Choroid plexus epithelial cell (primary cell): ENCODE measurements around the gene DIO1.

Source experiments
- DNase-seq: peaks from one replicate; pipeline ENCODE4 v3.0.0-alpha.2; 2010; ENCODE audit warnings: low read depth
- H3K4me3 ChIP-seq: 2 replicates; pipeline ENCODE4 v1.5.1; 2011; ENCODE audit warnings: low read depth, mild to moderate bottlenecking, control low read depth, low read length, moderate library complexity
- TF ChIP-seq, protein P1 (sequence below): conservative IDR thresholded peaks from 2 replicates; pipeline ENCODE4 v1.5.1; 2011; ENCODE audit warnings: low read depth, mild to moderate bottlenecking, control low read depth, inconsistent platforms, low read length, moderate library complexity

The DIO1 gene

DNA sequence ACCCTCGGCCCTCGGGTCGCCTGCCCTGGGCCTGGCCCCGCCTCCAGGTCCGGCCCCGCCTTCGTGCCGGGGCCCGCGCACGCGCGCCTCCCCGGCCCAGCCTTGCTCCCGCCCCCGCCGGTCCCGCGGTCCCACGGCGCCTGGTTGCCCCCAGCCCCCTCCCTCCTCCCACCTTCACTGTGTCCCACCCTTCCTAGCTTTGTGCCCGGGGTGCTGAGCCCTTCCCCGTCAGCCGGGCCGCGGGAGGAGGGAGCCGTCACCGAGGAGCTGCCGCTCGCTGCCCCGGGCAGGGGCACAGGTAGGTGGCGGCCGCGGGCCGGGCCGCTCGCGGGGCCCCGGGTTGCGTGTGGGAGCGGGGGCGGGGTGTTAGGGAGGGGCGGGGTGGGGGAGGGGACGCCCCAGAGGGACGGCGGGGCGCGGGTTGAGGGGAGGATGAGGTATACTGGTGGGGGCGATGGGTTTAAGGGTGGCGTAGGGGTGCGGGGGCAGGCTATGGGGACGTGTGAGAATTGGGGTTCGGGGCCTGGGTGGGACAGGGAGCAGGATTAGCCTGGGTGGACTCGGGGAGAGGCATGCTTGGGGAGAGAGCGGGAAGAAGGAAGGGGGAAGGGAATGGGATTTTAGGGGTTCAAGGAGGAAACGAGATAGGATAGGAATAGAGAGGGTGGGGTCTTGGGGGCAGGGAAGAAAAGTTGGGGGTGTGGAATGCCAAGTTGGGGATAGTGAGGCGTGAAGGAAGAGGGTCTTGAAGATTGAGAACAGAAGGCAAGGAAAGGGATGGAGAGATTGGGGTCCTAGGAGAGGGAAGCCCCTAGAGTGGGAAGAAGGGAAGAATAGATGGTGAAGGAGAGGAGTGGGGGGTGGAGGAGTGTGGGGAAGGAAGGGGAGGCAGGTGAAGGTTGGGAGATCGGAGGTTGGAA lies 52.5 kb downstream of the DIO1 start, which contains the start of gene LRRC42:
Gene LRRC42 (plus strand): TSS at position 99 of the 920 bp plus-strand sequence. CDS start 5,650 bp downstream, outside the sequence.
- DNase-seq: no peak
- TF ChIP-seq, protein P1, sequence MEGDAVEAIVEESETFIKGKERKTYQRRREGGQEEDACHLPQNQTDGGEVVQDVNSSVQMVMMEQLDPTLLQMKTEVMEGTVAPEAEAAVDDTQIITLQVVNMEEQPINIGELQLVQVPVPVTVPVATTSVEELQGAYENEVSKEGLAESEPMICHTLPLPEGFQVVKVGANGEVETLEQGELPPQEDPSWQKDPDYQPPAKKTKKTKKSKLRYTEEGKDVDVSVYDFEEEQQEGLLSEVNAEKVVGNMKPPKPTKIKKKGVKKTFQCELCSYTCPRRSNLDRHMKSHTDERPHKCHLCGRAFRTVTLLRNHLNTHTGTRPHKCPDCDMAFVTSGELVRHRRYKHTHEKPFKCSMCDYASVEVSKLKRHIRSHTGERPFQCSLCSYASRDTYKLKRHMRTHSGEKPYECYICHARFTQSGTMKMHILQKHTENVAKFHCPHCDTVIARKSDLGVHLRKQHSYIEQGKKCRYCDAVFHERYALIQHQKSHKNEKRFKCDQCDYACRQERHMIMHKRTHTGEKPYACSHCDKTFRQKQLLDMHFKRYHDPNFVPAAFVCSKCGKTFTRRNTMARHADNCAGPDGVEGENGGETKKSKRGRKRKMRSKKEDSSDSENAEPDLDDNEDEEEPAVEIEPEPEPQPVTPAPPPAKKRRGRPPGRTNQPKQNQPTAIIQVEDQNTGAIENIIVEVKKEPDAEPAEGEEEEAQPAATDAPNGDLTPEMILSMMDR: peak; percentile 19
- peak within 1 kb of the TSS; percentile 98 for H3K4me3 ChIP-seq

DNA sequence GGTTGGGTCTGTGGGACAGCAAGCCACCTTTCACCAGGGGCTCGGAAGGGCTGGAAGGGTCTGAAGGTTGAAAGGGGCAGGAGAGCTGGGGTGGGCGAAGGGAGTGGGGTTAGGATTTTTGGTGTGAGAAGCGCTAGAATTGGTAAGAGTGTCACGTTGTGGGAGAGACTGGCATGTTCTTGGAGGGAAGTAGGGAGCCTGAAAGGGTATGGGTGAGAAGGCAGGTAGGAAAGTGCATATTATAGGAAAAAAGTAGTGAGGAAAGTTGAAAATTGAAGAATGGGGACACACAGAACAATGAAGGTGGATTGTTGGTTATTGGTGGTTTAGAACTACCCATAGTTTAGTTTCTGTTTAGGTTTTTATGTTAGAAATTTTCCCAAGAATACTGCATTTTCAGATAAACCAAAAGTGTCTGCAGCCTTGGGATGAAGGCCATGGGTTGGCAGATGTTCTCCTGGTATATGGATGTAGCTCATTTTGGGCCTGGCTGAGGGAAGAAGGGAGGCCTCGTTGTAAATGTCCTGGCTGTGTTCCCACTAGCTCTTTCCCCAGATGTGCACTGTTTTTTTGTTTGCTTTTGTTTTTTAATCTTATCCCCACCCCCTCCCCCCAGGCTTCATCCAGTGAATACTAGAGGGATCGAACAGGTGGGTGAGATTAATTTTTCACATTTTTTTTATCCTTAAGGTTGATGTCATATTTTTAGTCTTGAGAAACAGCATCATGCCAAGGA lies 53.4 kb downstream of the DIO1 start:
- DNase-seq: no peak
- peak overlapping the region; percentile 80 for H3K4me3 ChIP-seq
- TF ChIP-seq, protein P1: no peak

DNA sequence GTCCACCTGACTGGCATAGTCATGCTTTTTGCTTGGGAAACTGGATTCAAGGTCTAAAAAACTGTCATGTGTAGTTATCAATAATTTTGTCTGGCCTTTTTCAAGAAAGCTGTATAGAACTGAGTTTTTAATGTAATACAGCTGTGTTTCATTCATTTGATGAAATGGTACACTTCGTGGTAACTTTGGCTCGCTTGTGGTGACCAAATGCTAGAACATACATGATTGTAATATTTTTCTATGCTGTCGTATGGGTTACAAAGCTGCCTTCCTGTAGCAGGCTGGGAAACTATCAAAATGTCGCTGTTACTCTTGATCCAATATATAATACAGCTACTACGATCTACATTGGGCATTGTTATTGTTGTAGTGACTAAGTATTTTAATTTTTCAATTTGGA lies 54.3 kb downstream of the DIO1 start:
- TF ChIP-seq, protein P1: no peak
- DNase-seq: no peak
- no peak overlapping the region for H3K4me3 ChIP-seq

DNA sequence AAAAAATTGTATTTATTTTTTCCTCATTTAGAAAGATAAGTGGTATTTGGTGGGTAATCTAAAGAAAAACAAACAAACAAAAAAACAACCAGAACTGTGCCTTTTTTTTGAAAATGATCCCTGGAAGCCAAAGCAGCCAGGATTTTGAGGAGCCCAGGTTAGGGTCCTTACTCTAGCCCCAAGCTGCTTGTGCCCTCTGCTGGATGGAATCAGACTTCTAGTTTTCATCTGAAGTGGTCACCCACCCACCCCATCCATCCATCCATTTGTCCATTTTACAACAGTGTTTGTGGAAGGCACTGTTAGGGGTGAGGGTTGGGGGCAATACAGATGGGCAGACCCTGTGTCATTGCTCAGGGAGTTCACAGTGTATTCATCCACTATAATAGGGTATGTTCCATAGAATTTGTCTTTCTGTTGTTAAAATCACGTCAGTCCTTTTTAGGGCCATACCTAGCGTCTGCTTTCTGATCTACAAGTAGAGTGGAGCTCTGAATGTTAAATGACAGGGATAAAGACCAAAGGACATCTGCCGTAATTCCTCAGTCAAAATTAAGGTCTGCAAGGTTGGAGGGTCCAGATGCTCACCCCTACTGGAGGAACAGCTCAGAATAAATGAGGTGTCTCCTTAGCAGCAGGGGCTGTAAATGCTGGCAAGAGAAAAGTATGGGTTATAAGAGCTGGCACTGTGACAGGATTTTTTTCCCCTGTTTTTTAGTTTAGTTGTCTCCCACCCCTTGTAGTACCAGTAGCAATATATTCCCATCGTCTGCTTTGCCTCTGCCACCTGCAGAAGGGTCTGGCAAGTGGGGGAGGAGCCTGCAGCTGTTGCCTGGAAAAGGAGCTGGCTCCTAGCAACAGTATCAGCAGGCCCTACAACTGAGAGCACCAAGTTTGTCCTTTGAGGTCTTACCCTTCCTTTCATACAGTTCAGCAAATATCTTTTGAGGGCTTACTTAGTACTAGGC lies 55.3 kb downstream of the DIO1 start:
- TF ChIP-seq, protein P1: peak; percentile 82

DNA sequence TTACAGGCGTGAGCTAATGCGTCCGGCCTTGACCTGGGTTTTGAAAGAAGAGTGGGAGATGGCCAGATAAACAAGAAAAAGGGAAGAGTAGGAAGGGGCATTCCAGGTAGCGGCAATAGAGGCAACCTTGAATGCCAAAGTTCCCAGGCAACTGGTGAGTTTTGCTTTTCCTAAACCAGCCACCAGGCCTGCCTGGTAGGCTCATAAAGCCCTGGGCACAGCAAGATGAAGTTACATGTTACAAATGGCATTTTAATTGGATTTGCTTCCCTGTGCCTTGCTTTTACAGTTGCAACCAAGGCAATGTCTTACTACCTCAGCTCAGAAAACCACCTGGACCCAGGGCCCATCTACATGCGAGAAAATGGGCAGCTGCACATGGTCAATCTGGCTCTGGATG lies 57.7 kb downstream of the DIO1 start:
- no peak overlapping the region for H3K4me3 ChIP-seq
- no peak for DNase-seq
- TF ChIP-seq, protein P1: no peak

More for the DNA sequence above, 55.3 kb downstream of the DIO1 start:
- no peak overlapping the region for H3K4me3 ChIP-seq
- DNase-seq: peak; percentile 75

DNA sequence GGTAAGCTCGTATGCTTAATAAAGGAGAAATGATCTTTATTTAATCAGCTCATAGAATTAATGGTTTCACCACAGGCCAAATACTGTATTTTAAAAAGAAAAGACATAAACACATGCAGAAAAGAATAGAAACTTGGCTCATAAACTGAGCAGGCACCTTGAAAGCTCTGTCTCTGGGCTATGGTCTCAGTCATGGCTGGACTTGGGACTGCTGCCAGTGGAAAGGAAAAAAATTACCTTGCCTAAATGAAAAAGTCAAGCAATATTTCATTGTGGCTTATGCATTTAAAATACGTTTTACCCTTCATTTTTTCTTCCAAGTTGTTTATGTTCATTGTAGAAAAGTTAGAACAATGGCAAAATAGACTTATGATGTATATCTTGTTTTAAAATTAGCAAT lies 60.1 kb downstream of the DIO1 start:
- H3K4me3 ChIP-seq: no peak overlapping the region
- TF ChIP-seq, protein P1: no peak
- DNase-seq: no peak
